PC-9 (cell line): ENCODE measurements around the gene AGPAT3. TPM values are rescaled to one million over a fixed set of nuclear protein-coding genes. Genes with fewer than 3 reads are reported as not detected.

Experiments used
- BruUV-seq: library from RNA; stranded (reverse); fragments of 400-500 nt; replicated peaks from 2 replicates; lab custom pipeline; 2021; lab: Mats Ljungman, UMichigan
- CTCF ChIA-PET: fragments of 300-600 bp; sonication (Branson Sonifier 250); formaldehyde crosslinking; loops from one replicate; lab custom pipeline; 2022; ENCODE audit warnings: antibody characterized with exemption; lab: Charles Lee
- POLR2A ChIA-PET: fragments of 300-600 bp; sonication (Branson Sonifier 250); formaldehyde crosslinking; loops from one replicate; lab custom pipeline; 2022; ENCODE audit warnings: antibody characterized with exemption; ENCODE audit not compliant: unreplicated experiment; lab: Charles Lee
- DNase-seq, 2 experiments: peaks; one replicate each; pipeline versions ENCODE4 v3.0.0 to v3.0.0-alpha.2; 2015 to 2022; ENCODE audit warnings: mixed read lengths in 1 of 2
- H2AFZ ChIP-seq: fragments of 200-600 bp; sonication (generic); 2 replicates; pipeline ENCODE4 v1.8.1; 2017; ENCODE audit warnings: antibody characterized with exemption
- H3F3A ChIP-seq: fragments of 200-600 bp; sonication (generic); 2 replicates; pipeline ENCODE4 v1.8.1; 2017; ENCODE audit warnings: antibody characterized with exemption, mild to moderate bottlenecking, low read depth; ENCODE audit not compliant: insufficient read depth
- H3K27ac ChIP-seq: fragments of 200-600 bp; sonication (generic); 2 replicates; pipeline ENCODE4 v1.6.1; 2016; ENCODE audit warnings: mixed run types
- H3K27me3 ChIP-seq: fragments of 200-600 bp; sonication (generic); 2 replicates; pipeline ENCODE4 v1.6.1; 2016; ENCODE audit warnings: low read depth, mixed run types; ENCODE audit not compliant: insufficient read depth
- H3K36me3 ChIP-seq: fragments of 200-600 bp; sonication (generic); 2 replicates; pipeline ENCODE4 v1.6.1; 2016; ENCODE audit warnings: low read depth, mixed run types
- H3K4me1 ChIP-seq: fragments of 200-600 bp; sonication (generic); replicated peaks from 2 replicates; pipeline ENCODE4 v1.6.1; 2016; ENCODE audit warnings: mixed run types; ENCODE audit not compliant: insufficient read depth
- H3K4me2 ChIP-seq: fragments of 200-600 bp; sonication (generic); 2 replicates; pipeline ENCODE4 v1.6.1; 2017; ENCODE audit warnings: mixed run types
- H3K4me3 ChIP-seq: fragments of 200-600 bp; sonication (generic); 2 replicates; pipeline ENCODE4 v1.6.1; 2016; ENCODE audit warnings: mixed run types
- H3K79me2 ChIP-seq: fragments of 200-600 bp; sonication (generic); 2 replicates; pipeline ENCODE4 v1.6.1; 2017; ENCODE audit warnings: low read depth, mixed run types
- H3K9me2 ChIP-seq: fragments of 200-600 bp; sonication (generic); 2 replicates; pipeline ENCODE4 v1.8.1; 2017; ENCODE audit warnings: mild to moderate bottlenecking; ENCODE audit not compliant: insufficient read depth
- H3K9me3 ChIP-seq: fragments of 200-600 bp; sonication (generic); 2 replicates; pipeline ENCODE4 v1.8.1; 2016; ENCODE audit warnings: low read depth; ENCODE audit not compliant: insufficient read depth
- H4K20me1 ChIP-seq: fragments of 200-600 bp; sonication (generic); 2 replicates; pipeline ENCODE4 v1.8.1; 2017; ENCODE audit not compliant: insufficient read depth
- CTCF ChIP-seq: fragments of 200-600 bp; sonication (generic); conservative IDR thresholded peaks from 2 replicates; pipeline ENCODE4 v1.6.1; 2017; ENCODE audit warnings: mixed run types, antibody characterized with exemption, mild to moderate bottlenecking, moderate library complexity
- EZH2 ChIP-seq: fragments of 200-600 bp; sonication (generic); IDR thresholded peaks from 2 replicates; pipeline ENCODE4 v1.8.0; 2017; ENCODE audit warnings: antibody characterized with exemption, low read depth
- intact Hi-C: fragments of 100-400 bp; cut with micrococcal nuclease; formaldehyde crosslinking; loops from one replicate; pipeline ENCODE4 v1.10.0; 2022; ENCODE audit not compliant: unreplicated experiment
- total RNA-seq: library from RNA; stranded (reverse); gene quantifications from 2 replicates; pipeline ENCODE4 v1.2.3, GENCODE V29; 2021

The AGPAT3 gene
- total RNA-seq, 1 experiment from 2014 or later: 39.0 TPM

- no peaks in the 10 kb centered on the region for H3K9me3 ChIP-seq
- no peaks in the 10 kb centered on the region for H3K27me3 ChIP-seq
- H3K9me2 ChIP-seq: no peaks in the 10 kb centered on the region
- H3F3A ChIP-seq: no peaks in the 10 kb centered on the region
- peaks cover 29% of the 10 kb centered on the region for H4K20me1 ChIP-seq
- no peaks in the 10 kb centered on the region for H3K36me3 ChIP-seq
- H3K27ac ChIP-seq: no peak overlapping the region
- intact Hi-C loops: no loop called here
- no peaks in the 10 kb centered on the region for H3K4me1 ChIP-seq
- peaks cover 56% of the 10 kb centered on the region for H3K79me2 ChIP-seq
- no peak for DNase-seq
- no peak overlapping the region for H3K4me3 ChIP-seq
- CTCF ChIA-PET: no interaction called here
- POLR2A ChIA-PET: no interaction called here
- H2AFZ ChIP-seq: no peak overlapping the region
- no TSS peak for BruUV-seq
- TF ChIP-seq EZH2: no peak
- TF ChIP-seq CTCF: no peak
- no peak overlapping the region for H3K4me2 ChIP-seq
Observed at GRCh38 chr21:44029460-44030087, 164.6 kb downstream of the AGPAT3 start.

GRCh38 chr21:44035244-44035643, 170.2 kb downstream of the AGPAT3 start:
- H3F3A ChIP-seq: no peaks in the 10 kb centered on the region
- H2AFZ ChIP-seq: no peak overlapping the region
- H3K36me3 ChIP-seq: no peaks in the 10 kb centered on the region
- peaks cover 12% of the 10 kb centered on the region for H4K20me1 ChIP-seq
- no peaks in the 10 kb centered on the region for H3K9me2 ChIP-seq
- H3K79me2 ChIP-seq: peaks cover 3% of the 10 kb centered on the region; the same call in 1 of the 2 replicates
- ChIA-PET CTCF (no interaction called here), POLR2A (no interaction called here)
- no peak overlapping the region for H3K27ac ChIP-seq
- H3K27me3 ChIP-seq: no peaks in the 10 kb centered on the region
- no peak for DNase-seq
- H3K4me3 ChIP-seq: no peak overlapping the region
- H3K4me2 ChIP-seq: no peak overlapping the region
- BruUV-seq: no TSS peak
- H3K4me1 ChIP-seq: no peaks in the 10 kb centered on the region
- intact Hi-C loops: no loop called here
- no peaks in the 10 kb centered on the region for H3K9me3 ChIP-seq
- TF ChIP-seq CTCF (no peak), EZH2 (no peak)

Other genes with a start within 250 kb of the AGPAT3 start
- 4.6 and 7.3 TPM in 2 replicates for gene HSF2BP, start 205.7 kb upstream of the AGPAT3 start, total RNA-seq
- gene RRP1B, start 205.7 kb upstream of the AGPAT3 start, total RNA-seq: 26.1 and 26.3 TPM in 2 replicates
- gene PDXK, start 146.1 kb upstream of the AGPAT3 start, total RNA-seq: 175 and 189 TPM in 2 replicates
- gene CSTB, start 88.9 kb upstream of the AGPAT3 start, total RNA-seq: 88.5 and 136 TPM in 2 replicates
- 24.9 and 28.0 TPM in 2 replicates for gene RRP1, start 75.6 kb upstream of the AGPAT3 start, total RNA-seq
- gene TRAPPC10, start 147.1 kb downstream of the AGPAT3 start, total RNA-seq: 24.0 and 27.2 TPM in 2 replicates
- 22.6 and 22.9 TPM in 2 replicates for gene PWP2, start 242.2 kb downstream of the AGPAT3 start, total RNA-seq